Transverse colon (tissue), 4 donors: ENCODE data around the gene LSM12. TPM values are rescaled to one million over a fixed set of nuclear protein-coding genes. Genes with fewer than 3 reads are reported as not detected.
A peak's percentile ranks its signal among the peaks of the same experiment; 100 is the strongest.
"Not testable (repeated sequence)": the region's sequence is repeated elsewhere in the genome, so short reads cannot be mapped to it uniquely, and the experiment has no call there.

ENCODE experiments used
- DNase-seq: peaks from one replicate; pipeline ENCODE4 v3.0.0-alpha.2; 2019
- H3K27ac ChIP-seq, 4 donors: fragments of 200-600 bp; sonication (generic); 2 replicates each; pipeline ENCODE4 v1.5.1; 2016 to 2018; ENCODE audit warnings: inconsistent platforms in 4 of 4
- H3K27me3 ChIP-seq: fragments of 200-600 bp; sonication (generic); 2 replicates; pipeline ENCODE4 v1.5.1; 2017; ENCODE audit warnings: inconsistent platforms
- H3K36me3 ChIP-seq, 4 donors: fragments of 200-600 bp; sonication (generic); 2 replicates each; pipeline ENCODE4 v1.5.1; 2017 to 2019; ENCODE audit warnings: inconsistent platforms in 4 of 4
- H3K4me1 ChIP-seq, 4 donors: fragments of 200-600 bp; sonication (generic); 2 replicates each; pipeline ENCODE4 v1.5.1; 2017 to 2020; ENCODE audit warnings: inconsistent platforms in 4 of 4
- H3K4me3 ChIP-seq, 4 donors: fragments of 200-600 bp; sonication (generic); 1 replicate in 1 of 4; 2 replicates in 3 of 4; pipeline versions ENCODE4 v1.5.1 to v1.6.1; 2017 to 2019; ENCODE audit warnings: inconsistent platforms in 4 of 4
- H3K9me3 ChIP-seq, 2 donors: fragments of 200-600 bp; sonication (generic); 2 replicates each; pipeline ENCODE4 v1.5.1; 2017 to 2019; ENCODE audit warnings: inconsistent platforms in 2 of 2
- EP300 ChIP-seq: sonication (generic); formaldehyde crosslinking; IDR thresholded peaks from one replicate; pipeline ENCODE4 v1.6.1; 2017; ENCODE audit warnings: antibody characterized with exemption, low read depth
- POLR2A ChIP-seq: fragments of 450-650 bp; IDR thresholded peaks from one replicate; pipeline ENCODE4 v1.6.1; 2016; ENCODE audit warnings: antibody characterized with exemption, mild to moderate bottlenecking, moderate library complexity
- POLR2AphosphoS5 ChIP-seq, 3 donors: sonication (generic); formaldehyde crosslinking; IDR thresholded peaks; one replicate each; pipeline ENCODE4 v1.6.1; 2016; ENCODE audit warnings: antibody characterized with exemption in 3 of 3
- WGBS, 2 donors: methylation state at CpG; one replicate each; pipeline ENCODE4 v1.1.5; 2018; ENCODE audit warnings: low coverage in 1 of 2; 5-methylcytosine and 5-hydroxymethylcytosine counted together
- in situ Hi-C, 4 donors: fragments of 200-750 bp; cut with MboI; loops; one replicate each; pipeline versions ENCODE4 v1.15.0 to v1.15.1; 2017; ENCODE audit warnings: low sequenced_read_pairs in 3 of 4, low pct_ligation_motif_present in 1 of 4, low pct_unique_long_range_greater_than_20kb in 1 of 4
- intact Hi-C: fragments of 100-400 bp; cut with DNase I; formaldehyde crosslinking; loops from one replicate; pipeline ENCODE4 v1.15.1; 2023; ENCODE audit warnings: low total_unique reads
- total RNA-seq, 4 donors: library from RNA; depleted of rRNA; stranded (reverse); fragments of >200 nt; gene quantifications; one replicate each; pipeline ENCODE4 v1.1.0, GENCODE V29; 2016
- TF ChIP-seq, protein P1 (sequence below), 5 experiments: fragments of 200-600 bp in 3 of 5; fragments of 450-650 bp in 2 of 5; sonication (generic) in 3 of 5; IDR thresholded peaks; 1 replicate in 2 of 5; 2 replicates in 3 of 5; pipeline ENCODE4 v1.5.1; 2016 to 2017; ENCODE audit warnings: antibody characterized with exemption in 5 of 5, inconsistent platforms in 3 of 5, mild to moderate bottlenecking in 2 of 5, moderate library complexity in 1 of 5

Gene LSM12
- total RNA-seq, 4 donors from 2014 or later, result 5.4 to 29.2 (median 22.9) TPM

DNA sequence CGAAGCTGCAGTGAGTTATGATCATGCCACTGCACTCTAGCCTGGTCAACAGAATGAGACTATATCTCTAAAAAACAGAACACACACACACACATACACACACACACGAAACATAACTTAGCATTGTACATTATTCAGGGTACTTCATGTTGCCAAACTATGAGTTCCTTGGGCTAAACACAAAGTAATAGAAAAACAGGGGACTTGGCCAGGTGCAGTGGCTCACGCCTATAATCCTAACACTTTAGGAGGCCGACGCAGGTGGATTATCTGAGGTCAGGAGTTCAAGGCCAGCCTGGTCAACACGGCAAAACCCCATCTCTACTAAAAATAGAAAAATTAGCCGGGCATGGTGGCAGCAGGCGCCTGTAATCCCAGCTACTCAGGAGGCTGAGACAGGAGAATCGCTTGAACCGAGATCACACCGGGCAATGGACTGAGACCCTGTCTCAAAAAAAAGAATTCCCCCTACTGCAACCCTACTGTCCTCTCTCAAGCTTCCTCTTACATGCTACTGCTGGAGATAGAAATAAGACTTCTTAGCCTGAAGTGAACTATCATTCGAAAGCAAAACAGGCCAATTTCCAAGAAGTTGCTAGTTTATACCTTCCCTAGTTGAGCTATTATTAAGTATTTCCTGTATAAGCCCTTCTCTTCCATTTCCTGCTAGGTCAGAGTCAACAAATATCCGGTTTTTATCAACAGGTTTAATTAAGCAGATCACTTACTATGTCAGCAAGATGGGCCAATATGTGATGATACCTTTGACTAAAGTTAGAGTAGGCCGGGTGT is 7.2 kb downstream of the LSM12 start:
- Histone ChIP-seq H3K27me3 (no peaks in the 10 kb centered on the region), H3K27ac (no peak overlapping the region), H3K4me3 (no peak overlapping the region), H3K4me1 (peaks cover 0 to 5% (median 0%) of the 10 kb centered on the region in 4 donors), H3K36me3 (peaks cover 0 to 36% (median 10%) of the 10 kb centered on the region in 4 donors), H3K9me3 (no peaks in the 10 kb centered on the region)
- in situ Hi-C loops, result loop anchor here in 1 of 4 donors (25.0 kb wide), 1 partner anchor 103 kb away; the partner anchor contains the start of gene ASB16
- intact Hi-C loops, result no loop called here
- WGBS, 2 donors, result 68 to 82% methylated on average over 3 to 14 of the region's 14 CpGs
- TF ChIP-seq, protein P1, sequence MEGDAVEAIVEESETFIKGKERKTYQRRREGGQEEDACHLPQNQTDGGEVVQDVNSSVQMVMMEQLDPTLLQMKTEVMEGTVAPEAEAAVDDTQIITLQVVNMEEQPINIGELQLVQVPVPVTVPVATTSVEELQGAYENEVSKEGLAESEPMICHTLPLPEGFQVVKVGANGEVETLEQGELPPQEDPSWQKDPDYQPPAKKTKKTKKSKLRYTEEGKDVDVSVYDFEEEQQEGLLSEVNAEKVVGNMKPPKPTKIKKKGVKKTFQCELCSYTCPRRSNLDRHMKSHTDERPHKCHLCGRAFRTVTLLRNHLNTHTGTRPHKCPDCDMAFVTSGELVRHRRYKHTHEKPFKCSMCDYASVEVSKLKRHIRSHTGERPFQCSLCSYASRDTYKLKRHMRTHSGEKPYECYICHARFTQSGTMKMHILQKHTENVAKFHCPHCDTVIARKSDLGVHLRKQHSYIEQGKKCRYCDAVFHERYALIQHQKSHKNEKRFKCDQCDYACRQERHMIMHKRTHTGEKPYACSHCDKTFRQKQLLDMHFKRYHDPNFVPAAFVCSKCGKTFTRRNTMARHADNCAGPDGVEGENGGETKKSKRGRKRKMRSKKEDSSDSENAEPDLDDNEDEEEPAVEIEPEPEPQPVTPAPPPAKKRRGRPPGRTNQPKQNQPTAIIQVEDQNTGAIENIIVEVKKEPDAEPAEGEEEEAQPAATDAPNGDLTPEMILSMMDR (IDR thresholded peaks at IDR 0.05), result no peak
- no peak for TF ChIP-seq POLR2A
- no peak for TF ChIP-seq POLR2AphosphoS5 (IDR thresholded peaks at IDR 0.05)
- no peak for TF ChIP-seq EP300
- DNase-seq, result no peak

DNA sequence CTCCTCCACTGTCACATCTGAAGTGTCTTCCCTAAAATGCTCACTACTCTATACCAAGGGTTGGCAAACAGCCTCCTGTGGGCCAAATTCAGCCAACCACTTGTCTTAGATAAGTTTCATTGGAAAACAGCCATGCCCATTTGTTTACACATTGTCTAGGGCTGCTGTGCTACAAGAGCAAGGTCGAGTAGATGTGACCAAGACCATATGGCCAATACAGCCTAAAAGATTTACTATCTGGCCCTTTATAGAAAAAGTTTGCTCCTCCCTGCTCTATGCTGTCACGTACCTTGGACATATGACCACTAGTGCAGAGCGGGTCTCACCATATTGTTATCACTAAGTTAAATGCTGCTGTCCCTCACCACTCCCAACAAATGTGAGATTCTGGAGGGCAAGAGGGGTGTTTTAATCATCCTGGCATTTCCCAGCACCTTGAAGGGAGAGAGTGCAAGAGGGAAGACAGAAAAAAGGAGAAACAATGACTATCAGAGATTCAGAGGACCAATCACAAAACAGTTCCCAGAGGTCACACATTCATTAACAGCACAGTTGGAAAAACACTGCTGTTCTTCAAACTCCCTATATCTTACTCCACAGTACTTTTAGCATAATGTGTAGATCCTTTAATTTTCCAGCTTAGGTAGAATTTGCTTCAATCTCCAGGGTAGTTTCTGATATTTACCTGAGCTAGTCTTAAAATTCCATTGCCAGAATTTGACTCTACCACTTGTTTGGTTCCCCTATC is 13.2 kb downstream of the LSM12 start:
- DNase-seq, result no peak
- H3K27me3 ChIP-seq, result no peaks in the 10 kb centered on the region
- intact Hi-C loops, result no loop called here
- peak overlapping the region in 1 of 4 donors; percentile 4 for H3K27ac ChIP-seq
- in situ Hi-C loops, result loop anchor here in 1 of 4 donors (25.0 kb wide), 1 partner anchor 109 kb away; the partner anchor contains the start of gene ASB16
- H3K4me3 ChIP-seq, result no peak overlapping the region
- H3K36me3 ChIP-seq, result peaks cover 0 to 41% (median 17%) of the 10 kb centered on the region in 4 donors
- no peak for TF ChIP-seq EP300
- TF ChIP-seq, protein P1 (IDR thresholded peaks at IDR 0.05), result no peak
- TF ChIP-seq POLR2A, result no peak
- no peak for TF ChIP-seq POLR2AphosphoS5 (IDR thresholded peaks at IDR 0.05)
- 53 to 79% methylated on average over 2 to 3 of the region's 3 CpGs for WGBS, 2 donors
- peaks cover 0 to 6% (median 0%) of the 10 kb centered on the region in 4 donors for H3K4me1 ChIP-seq
- no peaks in the 10 kb centered on the region for H3K9me3 ChIP-seq

DNA sequence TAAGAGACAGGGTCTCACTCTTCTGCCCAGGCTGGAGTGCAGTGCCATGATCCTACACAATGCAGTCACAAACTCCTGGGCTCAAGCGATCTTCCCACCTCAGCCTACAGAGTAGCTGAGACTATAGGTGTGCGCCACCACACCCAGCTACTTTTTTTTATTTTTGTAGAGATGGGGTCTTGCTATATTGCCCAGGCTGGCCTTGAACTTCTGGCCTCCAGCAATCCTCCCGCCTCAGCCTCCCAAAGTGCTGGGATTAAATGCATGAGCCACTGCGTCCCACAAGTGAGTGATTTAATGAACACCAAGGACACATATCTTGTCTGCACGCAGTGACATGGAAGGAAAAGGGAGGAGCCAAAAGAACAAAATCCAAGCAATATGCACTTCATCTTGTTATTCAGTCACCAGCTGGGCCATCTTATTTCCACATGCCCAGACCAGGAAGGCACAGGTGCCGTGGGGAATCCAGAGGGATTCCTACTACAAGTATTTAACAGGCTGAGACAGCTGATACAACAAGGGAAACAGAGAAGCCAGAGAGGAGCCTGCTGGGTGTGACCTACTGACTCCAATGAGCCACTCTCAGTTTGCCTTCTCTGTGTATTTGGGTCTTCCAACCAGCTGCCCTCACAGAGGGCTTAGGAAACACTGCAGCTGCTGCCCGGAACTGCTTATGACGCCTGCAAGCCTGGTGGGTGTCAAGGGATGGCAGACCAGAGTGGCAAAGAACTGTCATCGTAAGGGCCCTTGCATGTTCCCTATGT is 17.0 kb downstream of the LSM12 start:
- Histone ChIP-seq H3K27me3 (no peaks in the 10 kb centered on the region), H3K27ac (no peak overlapping the region), H3K4me1 (peaks cover 0 to 6% (median 0%) of the 10 kb centered on the region in 4 donors), H3K4me3 (no peak overlapping the region), H3K9me3 (no peaks in the 10 kb centered on the region), H3K36me3 (peaks cover 0 to 41% (median 17%) of the 10 kb centered on the region in 4 donors)
- no peak for TF ChIP-seq POLR2A
- no peak for TF ChIP-seq EP300
- TF ChIP-seq, protein P1 (IDR thresholded peaks at IDR 0.05), result no peak
- no peak for TF ChIP-seq POLR2AphosphoS5 (IDR thresholded peaks at IDR 0.05)
- intact Hi-C loops (no loop called here), in situ Hi-C loops (loop anchor here in 1 of 4 donors (10.0 to 25.0 kb wide), 2 partner anchors 105 to 113 kb away; partner anchors contain the start of genes ASB16 and PPY)
- WGBS, 2 donors, result 94 to 100% methylated on average over 6 to 9 of the region's 9 CpGs
- no peak for DNase-seq

DNA sequence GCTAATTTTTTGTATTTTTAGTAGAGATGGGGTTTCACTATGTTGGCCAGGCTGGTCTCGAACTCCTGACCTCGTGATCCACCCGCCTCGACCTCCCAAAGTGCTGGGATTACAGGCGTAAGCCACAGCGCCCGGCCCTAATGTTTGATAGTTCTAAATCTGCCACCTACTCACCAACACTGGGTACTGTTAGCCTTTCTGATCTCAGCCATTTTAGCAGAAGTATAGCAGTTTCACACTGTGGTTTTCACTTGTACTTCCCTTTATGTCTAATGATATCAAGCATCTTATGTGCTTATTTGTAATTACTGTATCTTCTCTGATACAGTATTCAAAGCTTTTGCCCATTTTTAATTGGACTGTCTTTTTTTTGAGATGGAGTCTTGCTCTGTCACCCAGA is 19.6 kb downstream of the LSM12 start:
- H3K27ac ChIP-seq, H3K27me3 ChIP-seq, H3K4me3 ChIP-seq, H3K9me3 ChIP-seq, DNase-seq, intact Hi-C loops: not testable (repeated sequence)
- Histone ChIP-seq H3K36me3 (peaks cover 0 to 35% (median 13%) of the 10 kb centered on the region in 4 donors), H3K4me1 (peaks cover 0 to 18% (median 10%) of the 10 kb centered on the region in 4 donors)
- in situ Hi-C loops, result loop anchor here in 1 of 4 donors (10.0 kb wide), 1 partner anchor 102 kb away; the partner anchor contains the start of gene PPY
- WGBS, 2 donors, result 96% methylated on average over 7 of the region's 7 CpGs; no CpG with 5 or more reads in 1 of the 2 donors
